ENCODE data around the gene NFATC1. TPM values are rescaled to one million over a fixed set of nuclear protein-coding genes. Genes with fewer than 3 reads are reported as not detected.

NFATC1 gene
- total and polyA plus RNA-seq, 7 experiments from 2014 or later, result 27.1 to 87.2 (median 53.4) TPM

DNA sequence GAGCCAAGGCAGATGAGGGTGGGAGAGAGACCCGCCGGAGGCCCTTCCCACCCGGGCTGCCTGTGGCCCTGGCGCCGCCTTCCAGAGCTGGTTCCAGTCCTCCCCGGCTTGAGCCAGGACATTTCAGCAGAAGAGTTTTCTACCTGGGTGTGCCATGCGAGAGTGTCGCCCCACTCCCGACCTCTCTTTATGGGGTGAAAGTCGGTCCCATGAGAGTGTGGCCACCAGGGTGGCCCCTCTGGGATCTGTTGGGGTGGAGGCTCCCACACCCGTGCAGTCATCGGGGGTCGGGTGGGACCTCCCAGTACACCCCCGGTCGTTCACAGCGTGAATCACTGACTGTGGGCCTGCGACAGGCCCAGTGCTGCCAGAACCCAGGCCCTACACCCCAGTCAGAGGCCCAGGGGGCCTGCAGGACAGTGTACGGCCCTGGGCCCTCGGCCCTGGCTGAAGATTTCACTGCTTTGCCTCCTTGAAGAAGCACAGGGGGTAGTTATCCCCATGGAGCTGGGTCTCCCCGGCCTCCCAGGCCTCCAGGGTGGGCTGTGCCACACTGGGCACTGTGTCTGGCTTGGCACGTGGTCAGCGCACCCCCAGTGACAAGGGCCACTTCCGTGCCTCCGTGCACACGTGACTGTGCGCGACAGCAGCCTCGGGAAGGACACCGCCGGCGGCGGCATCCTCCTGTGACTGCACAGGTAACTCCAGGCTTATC lies 5.9 kb downstream of the NFATC1 start:
- H3K27ac Mint-ChIP-seq, result peak overlapping the region; percentile 98 to 100 (median 99)
- Histone ChIP-seq H3K36me3 (ENCODE audit: control insufficient read depth in 2 of 3, insufficient read depth in 3 of 3, low read length in 3 of 3) (no peaks in the 10 kb centered on the region), H3K4me1 (ENCODE audit: control insufficient read depth in 2 of 2, insufficient read depth in 2 of 2, low read length in 2 of 2) (peaks cover 37 to 56% of the 10 kb centered on the region in 2 donors), H3K9me3 (ENCODE audit: control insufficient read depth in 2 of 3, low read length in 3 of 3) (no peaks in the 10 kb centered on the region), H3K27me3 (ENCODE audit: control insufficient read depth in 2 of 2, insufficient read depth in 2 of 2, low read length in 2 of 2) (no peaks in the 10 kb centered on the region), H3K27ac (ENCODE audit: low read depth, low read length) (peak overlapping the region; percentile 92), H3K4me3 (ENCODE audit: low read length) (peak overlapping the region; percentile 68)
- no peak for ATAC-seq
- peak in 1 of 9 donors; percentile 22 for DNase-seq
- H3K4me3 Mint-ChIP-seq, result peak overlapping the region; percentile 89 to 98 (median 92)
- ChIA-PET POLR2A (interaction anchor here (1.0 to 7.8 kb wide), 4 partner anchors 115 to 277 kb away, joined by 3 to 62 read pairs (median 12); partner anchors contain the start of gene CTDP1), CTCF (interaction anchor here (0.7 to 2.7 kb wide), 3 partner anchors 20 to 121 kb away, joined by 3 to 15 read pairs (median 3); no protein-coding TSS in a partner anchor)
- H3K9me3 Mint-ChIP-seq, result peaks cover 0 to 4% (median 0%) of the 10 kb centered on the region in 11 donors
- no peaks in the 10 kb centered on the region for H3K27me3 Mint-ChIP-seq
- H3K4me1 Mint-ChIP-seq, result peaks cover 43 to 79% (median 67%) of the 10 kb centered on the region in 7 donors
- intact Hi-C loops (cut with micrococcal nuclease), result loop anchor here (1.0 to 10.0 kb wide), 4 partner anchors 7 to 583 kb away; partner anchors contain the start of genes ATP9B (in 1 of the 2), SLC66A2 (in 1 of the 2) and TXNL4A (in 1 of the 2)
- H3K36me3 Mint-ChIP-seq, result peaks cover 0 to 20% (median 5%) of the 10 kb centered on the region in 5 donors

DNA sequence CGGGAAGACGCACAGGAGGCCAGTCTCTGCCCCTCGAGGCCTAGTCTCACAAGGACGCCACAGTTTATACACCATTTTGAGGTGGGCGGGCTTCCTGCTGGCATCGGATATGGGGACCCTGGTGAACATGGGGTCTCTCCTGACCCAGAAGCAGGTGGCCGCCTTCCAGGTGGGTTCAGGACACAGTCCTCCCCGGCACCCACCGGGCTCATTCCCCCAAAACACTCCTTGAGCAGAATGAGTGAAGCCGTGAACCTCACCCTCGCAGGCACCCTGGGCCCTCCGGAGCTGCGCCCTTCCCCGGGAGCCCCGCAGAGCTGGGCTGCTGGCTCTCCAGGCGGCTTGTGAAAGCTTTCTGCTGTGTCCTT lies 6.5 kb downstream of the NFATC1 start:
- Mint-ChIP-seq H3K4me1 (peaks cover 44 to 84% (median 67%) of the 10 kb centered on the region in 7 donors), H3K27ac (peak overlapping the region; percentile 96 to 100 (median 99)), H3K4me3 (peak overlapping the region; percentile 89 to 98 (median 92)), H3K36me3 (peaks cover 0 to 20% (median 5%) of the 10 kb centered on the region in 5 donors), H3K27me3 (no peaks in the 10 kb centered on the region), H3K9me3 (peaks cover 0 to 4% (median 0%) of the 10 kb centered on the region in 11 donors)
- intact Hi-C loops (cut with micrococcal nuclease), result loop anchor here (1.0 to 10.0 kb wide), 3 partner anchors 8 to 583 kb away; partner anchors contain the start of genes SLC66A2 (in 1 of the 2) and TXNL4A (in 1 of the 2)
- Histone ChIP-seq H3K36me3 (ENCODE audit: control insufficient read depth in 2 of 3, insufficient read depth in 3 of 3, low read length in 3 of 3) (no peaks in the 10 kb centered on the region), H3K27ac (ENCODE audit: low read depth, low read length) (peak overlapping the region; percentile 92), H3K9me3 (ENCODE audit: control insufficient read depth in 2 of 3, low read length in 3 of 3) (no peaks in the 10 kb centered on the region), H3K27me3 (ENCODE audit: control insufficient read depth in 2 of 2, insufficient read depth in 2 of 2, low read length in 2 of 2) (no peaks in the 10 kb centered on the region), H3K4me3 (ENCODE audit: low read length) (peak overlapping the region; percentile 61), H3K4me1 (ENCODE audit: control insufficient read depth in 2 of 2, insufficient read depth in 2 of 2, low read length in 2 of 2) (peaks cover 34 to 54% of the 10 kb centered on the region in 2 donors)
- DNase-seq (peak in 1 of 9 donors; percentile 25), ATAC-seq (no peak)
- POLR2A ChIA-PET, result interaction anchor here (0.6 to 7.8 kb wide), 5 partner anchors 9 to 548 kb away, joined by 4 to 62 read pairs (median 8); no protein-coding TSS in a partner anchor
- CTCF ChIA-PET, result interaction anchor here (0.6 to 2.7 kb wide), 4 partner anchors 21 to 120 kb away, joined by 3 to 15 read pairs (median 6); no protein-coding TSS in a partner anchor

DNA sequence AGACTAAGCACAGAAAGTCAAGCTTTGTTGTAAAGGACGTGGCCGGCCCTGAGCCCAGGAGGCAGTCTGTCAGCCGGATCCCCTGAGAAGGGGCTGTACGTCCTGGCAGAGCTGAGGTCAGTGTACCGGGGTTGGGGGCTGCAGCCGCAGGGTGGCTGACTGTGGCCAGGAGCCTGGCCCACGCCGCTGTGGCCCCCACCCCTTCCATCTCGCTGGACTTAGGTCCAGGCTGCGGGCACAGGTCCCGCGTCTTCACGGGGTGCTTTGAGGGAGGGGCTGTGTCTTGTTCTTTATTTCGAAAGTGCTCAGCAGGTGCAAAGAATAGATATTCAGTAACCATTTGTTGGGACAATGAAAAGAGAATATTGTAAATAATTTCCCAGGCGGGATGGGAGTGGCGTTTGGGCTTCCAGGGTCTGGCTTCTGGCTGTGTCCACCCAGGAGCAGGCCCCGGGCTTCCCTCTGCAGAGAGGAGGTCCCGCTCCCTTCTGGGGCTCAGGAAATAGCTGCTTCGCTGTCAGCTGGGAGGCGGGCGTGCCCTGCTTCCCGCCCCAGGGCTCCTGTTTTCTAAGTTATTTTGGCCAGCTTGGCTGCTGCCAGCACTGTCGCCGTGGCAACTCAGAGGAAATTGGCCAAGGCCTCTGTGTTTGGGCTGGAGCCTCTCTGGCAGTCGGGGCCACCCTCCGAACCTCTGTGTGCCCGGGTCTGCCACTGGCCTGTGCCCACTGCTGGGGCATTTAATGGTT lies 7.4 kb downstream of the NFATC1 start:
- Mint-ChIP-seq H3K27ac (peak overlapping the region; percentile 96 to 100 (median 99)), H3K36me3 (peaks cover 0 to 20% (median 5%) of the 10 kb centered on the region in 5 donors), H3K4me1 (peaks cover 51 to 83% (median 66%) of the 10 kb centered on the region in 7 donors), H3K4me3 (peak overlapping the region; percentile 89 to 98 (median 92)), H3K27me3 (no peaks in the 10 kb centered on the region), H3K9me3 (peaks cover 0 to 4% (median 0%) of the 10 kb centered on the region in 11 donors)
- Histone ChIP-seq H3K27me3 (ENCODE audit: control insufficient read depth in 2 of 2, insufficient read depth in 2 of 2, low read length in 2 of 2) (no peaks in the 10 kb centered on the region), H3K9me3 (ENCODE audit: control insufficient read depth in 2 of 3, low read length in 3 of 3) (no peaks in the 10 kb centered on the region), H3K4me3 (ENCODE audit: low read length) (peak overlapping the region; percentile 61), H3K36me3 (ENCODE audit: control insufficient read depth in 2 of 3, insufficient read depth in 3 of 3, low read length in 3 of 3) (no peaks in the 10 kb centered on the region), H3K27ac (ENCODE audit: low read depth, low read length) (peak overlapping the region; percentile 92), H3K4me1 (ENCODE audit: control insufficient read depth in 2 of 2, insufficient read depth in 2 of 2, low read length in 2 of 2) (peaks cover 34 to 54% of the 10 kb centered on the region in 2 donors)
- DNase-seq (peak in 4 of 9 donors; percentile 32 to 45 (median 40)), ATAC-seq (no peak)
- ChIA-PET POLR2A (interaction anchor here (0.6 to 7.8 kb wide), 9 partner anchors 10 to 547 kb away, joined by 3 to 62 read pairs (median 6); no protein-coding TSS in a partner anchor), CTCF (interaction anchor here (0.6 to 2.7 kb wide), 5 partner anchors 22 to 240 kb away, joined by 3 to 15 read pairs (median 6); no protein-coding TSS in a partner anchor)
- intact Hi-C loops (cut with micrococcal nuclease), result loop anchor here (1.0 to 10.0 kb wide), 3 partner anchors 9 to 582 kb away; partner anchors contain the start of genes SLC66A2 (in 1 of the 2) and TXNL4A (in 1 of the 2)

DNA sequence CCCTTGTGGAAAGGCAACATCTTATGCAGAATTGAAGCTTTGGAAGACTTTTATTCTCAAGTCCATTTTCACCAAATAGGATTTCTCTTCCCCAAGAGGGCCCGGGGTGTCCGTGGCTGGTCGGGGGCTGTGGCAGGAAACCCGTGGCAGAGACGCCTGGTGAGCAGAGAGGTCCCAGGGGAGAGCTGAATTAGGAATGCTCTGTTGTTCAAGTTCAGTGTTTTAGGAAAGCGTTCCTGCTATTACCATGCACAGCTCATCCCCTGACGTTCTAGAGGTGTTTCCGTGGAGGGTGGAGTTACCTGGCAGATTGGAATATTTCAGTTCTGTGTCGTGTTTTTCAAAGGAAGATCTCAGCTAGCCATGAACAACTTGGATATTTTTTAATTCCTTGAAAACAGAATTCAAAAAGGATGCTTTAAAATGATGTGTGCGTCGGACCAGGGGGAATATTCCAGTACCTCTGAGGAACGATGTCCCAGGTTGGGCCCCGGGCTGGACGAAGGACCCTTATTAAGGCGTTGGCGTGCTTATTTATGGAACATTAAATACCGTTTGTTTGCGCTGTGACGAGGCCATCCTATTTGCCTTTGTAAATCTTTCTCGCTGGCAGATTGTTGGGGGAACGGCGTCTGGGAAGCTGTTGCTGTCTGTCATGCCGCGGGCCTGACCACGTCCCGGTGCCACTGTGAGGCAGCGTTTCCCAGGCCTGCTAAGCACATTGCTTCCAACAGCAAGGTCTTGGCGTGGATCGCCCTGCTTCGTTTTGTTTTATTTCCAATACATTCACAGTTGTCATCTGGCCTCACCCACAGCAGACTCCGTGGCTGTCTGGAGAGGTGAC lies 8.2 kb downstream of the NFATC1 start:
- H3K4me1 Mint-ChIP-seq, result peaks cover 49 to 75% (median 58%) of the 10 kb centered on the region in 7 donors
- H3K27ac Mint-ChIP-seq, result peak overlapping the region; percentile 96 to 100 (median 99)
- Histone ChIP-seq H3K27me3 (ENCODE audit: control insufficient read depth in 2 of 2, insufficient read depth in 2 of 2, low read length in 2 of 2) (no peaks in the 10 kb centered on the region), H3K36me3 (ENCODE audit: control insufficient read depth in 2 of 3, insufficient read depth in 3 of 3, low read length in 3 of 3) (no peaks in the 10 kb centered on the region), H3K27ac (ENCODE audit: low read depth, low read length) (peak overlapping the region; percentile 92), H3K4me3 (ENCODE audit: low read length) (peak overlapping the region; percentile 61), H3K4me1 (ENCODE audit: control insufficient read depth in 2 of 2, insufficient read depth in 2 of 2, low read length in 2 of 2) (peaks cover 34 to 54% of the 10 kb centered on the region in 2 donors), H3K9me3 (ENCODE audit: control insufficient read depth in 2 of 3, low read length in 3 of 3) (no peaks in the 10 kb centered on the region)
- POLR2A ChIA-PET, result interaction anchor here (0.5 to 7.8 kb wide), 8 partner anchors 7 to 124 kb away, joined by 3 to 62 read pairs (median 5); no protein-coding TSS in a partner anchor
- intact Hi-C loops (cut with micrococcal nuclease), result loop anchor here (2.0 to 10.0 kb wide), 5 partner anchors 13 to 581 kb away; partner anchors contain the start of genes ATP9B (in 1 of the 2), SLC66A2 (in 1 of the 2) and TXNL4A (in 1 of the 2)
- H3K4me3 Mint-ChIP-seq, result peak overlapping the region; percentile 89 to 98 (median 92)
- CTCF ChIA-PET, result interaction anchor here (1.6 to 2.7 kb wide), 4 partner anchors 22 to 239 kb away, joined by 4 to 15 read pairs (median 8); no protein-coding TSS in a partner anchor
- H3K27me3 Mint-ChIP-seq, result no peaks in the 10 kb centered on the region
- H3K9me3 Mint-ChIP-seq, result peaks cover 0 to 4% (median 0%) of the 10 kb centered on the region in 11 donors
- no peak for ATAC-seq
- DNase-seq, result peak in 1 of 9 donors; percentile 45
- peaks cover 0 to 19% (median 5%) of the 10 kb centered on the region in 5 donors for H3K36me3 Mint-ChIP-seq

DNA sequence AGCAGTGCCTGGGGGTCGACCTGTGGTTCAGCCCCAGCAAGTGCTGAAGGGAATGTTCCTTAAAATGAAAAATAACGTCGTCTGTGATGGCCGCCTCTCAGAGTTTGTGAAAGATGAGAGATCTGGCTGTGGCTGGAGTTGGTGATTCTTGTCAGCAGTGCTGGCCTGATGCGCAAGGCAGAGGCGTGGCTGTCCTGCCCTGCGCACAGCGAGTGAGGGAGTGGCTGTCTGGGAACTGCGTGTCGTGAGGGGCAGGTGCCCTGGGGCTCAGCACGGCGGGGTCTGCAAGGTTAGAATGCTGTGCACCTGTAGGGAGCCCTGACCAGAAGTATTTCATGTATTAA lies 8.8 kb downstream of the NFATC1 start:
- H3K36me3 Mint-ChIP-seq, result peaks cover 0 to 19% (median 5%) of the 10 kb centered on the region in 5 donors
- peak in 4 of 9 donors; percentile 21 to 53 (median 29) for DNase-seq
- intact Hi-C loops (cut with micrococcal nuclease), result loop anchor here (2.0 to 10.0 kb wide), 5 partner anchors 14 to 580 kb away; partner anchors contain the start of genes ATP9B (in 1 of the 2), SLC66A2 (in 1 of the 2) and TXNL4A (in 1 of the 2)
- peak overlapping the region; percentile 89 to 98 (median 92) for H3K4me3 Mint-ChIP-seq
- peaks cover 45 to 72% (median 55%) of the 10 kb centered on the region in 7 donors for H3K4me1 Mint-ChIP-seq
- peaks cover 34 to 54% of the 10 kb centered on the region in 2 donors for H3K4me1 ChIP-seq (ENCODE audit: control insufficient read depth in 2 of 2, insufficient read depth in 2 of 2, low read length in 2 of 2)
- H3K4me3 ChIP-seq (ENCODE audit: low read length), result peak overlapping the region; percentile 45
- no peaks in the 10 kb centered on the region for H3K27me3 ChIP-seq (ENCODE audit: control insufficient read depth in 2 of 2, insufficient read depth in 2 of 2, low read length in 2 of 2)
- POLR2A ChIA-PET, result interaction anchor here (0.5 to 7.8 kb wide), 7 partner anchors 8 to 123 kb away, joined by 3 to 62 read pairs (median 6); no protein-coding TSS in a partner anchor
- H3K27ac Mint-ChIP-seq, result peak overlapping the region; percentile 96 to 100 (median 99)
- no peak for ATAC-seq
- H3K9me3 ChIP-seq (ENCODE audit: control insufficient read depth in 2 of 3, low read length in 3 of 3), result no peaks in the 10 kb centered on the region
- CTCF ChIA-PET, result interaction anchor here (0.7 to 2.7 kb wide), 5 partner anchors 22 to 239 kb away, joined by 3 to 15 read pairs (median 4); no protein-coding TSS in a partner anchor
- H3K9me3 Mint-ChIP-seq, result peaks cover 0 to 4% (median 0%) of the 10 kb centered on the region in 11 donors
- no peaks in the 10 kb centered on the region for H3K27me3 Mint-ChIP-seq
- peak overlapping the region; percentile 92 for H3K27ac ChIP-seq (ENCODE audit: low read depth, low read length)
- peaks cover 0 to 5% (median 0%) of the 10 kb centered on the region in 3 experiments for H3K36me3 ChIP-seq (ENCODE audit: control insufficient read depth in 2 of 3, insufficient read depth in 3 of 3, low read length in 3 of 3)
